Muscle layer of duodenum (tissue), 2 donors: ENCODE results near the gene TSPAN4.
A peak's percentile ranks its signal among the peaks of the same experiment; 100 is the strongest.

Experiments used
- H3K27ac ChIP-seq: one replicate; pipeline ENCODE4 v1.7.0; 2013; ENCODE audit warnings: mild to moderate bottlenecking, low read length
- H3K27me3 ChIP-seq: one replicate; pipeline ENCODE4 v1.7.0; 2013; ENCODE audit warnings: low read depth, mild to moderate bottlenecking, control low read depth, low read length
- H3K36me3 ChIP-seq, 2 donors: one replicate each; pipeline ENCODE4 v1.7.0; 2013; ENCODE audit warnings: low read length in 2 of 2, control low read depth in 1 of 2, mild to moderate bottlenecking in 1 of 2; ENCODE audit not compliant: insufficient read depth in 2 of 2, control insufficient read depth in 1 of 2
- H3K4me1 ChIP-seq, 2 donors: one replicate each; pipeline ENCODE4 v1.7.0; 2013; ENCODE audit warnings: low read length in 2 of 2, mild to moderate bottlenecking in 2 of 2, control low read depth in 1 of 2, moderate library complexity in 1 of 2; ENCODE audit not compliant: insufficient read depth in 2 of 2, control insufficient read depth in 1 of 2
- H3K4me3 ChIP-seq, 2 donors: one replicate each; pipeline ENCODE4 v1.7.0; 2013; ENCODE audit warnings: low read length in 2 of 2, low read depth in 1 of 2, mild to moderate bottlenecking in 1 of 2
- H3K9me3 ChIP-seq, 2 donors: one replicate each; pipeline ENCODE4 v1.7.0; 2013; ENCODE audit warnings: low read length in 2 of 2, control low read depth in 1 of 2, mild to moderate bottlenecking in 1 of 2; ENCODE audit not compliant: control insufficient read depth in 1 of 2
- donor health status: healthy.

TSPAN4 gene

GRCh38 chr11:859394-860131, 16.9 kb downstream of the TSPAN4 start:
- no peaks in the 10 kb centered on the region for H3K27me3 ChIP-seq
- H3K36me3 ChIP-seq = peaks cover 0 to 17% of the 10 kb centered on the region in 2 donors
- no peak overlapping the region for H3K27ac ChIP-seq
- H3K9me3 ChIP-seq = no peaks in the 10 kb centered on the region
- H3K4me1 ChIP-seq = peaks cover 0 to 22% of the 10 kb centered on the region in 2 donors
- H3K4me3 ChIP-seq = peak overlapping the region in 1 of 2 donors; percentile 61

- H3K4me3 ChIP-seq = peak overlapping the region in 1 of 2 donors; percentile 61
- no peaks in the 10 kb centered on the region for H3K9me3 ChIP-seq
- H3K27me3 ChIP-seq = no peaks in the 10 kb centered on the region
- H3K36me3 ChIP-seq = peaks cover 0 to 25% of the 10 kb centered on the region in 2 donors
- peaks cover 0 to 22% of the 10 kb centered on the region in 2 donors for H3K4me1 ChIP-seq
- H3K27ac ChIP-seq = no peak overlapping the region
Measured at GRCh38 chr11:860234-861104, 17.8 kb downstream of the TSPAN4 start.

GRCh38 chr11:861105-861479, 18.4 kb downstream of the TSPAN4 start:
- H3K4me1 ChIP-seq = peaks cover 0 to 22% of the 10 kb centered on the region in 2 donors
- no peak overlapping the region for H3K27ac ChIP-seq
- H3K4me3 ChIP-seq = no peak overlapping the region
- no peaks in the 10 kb centered on the region for H3K9me3 ChIP-seq
- H3K36me3 ChIP-seq = peaks cover 0 to 31% of the 10 kb centered on the region in 2 donors
- H3K27me3 ChIP-seq = no peaks in the 10 kb centered on the region

- H3K4me1 ChIP-seq = peaks cover 0 to 22% of the 10 kb centered on the region in 2 donors
- no peak overlapping the region for H3K27ac ChIP-seq
- peaks cover 0 to 42% of the 10 kb centered on the region in 2 donors for H3K36me3 ChIP-seq
- H3K9me3 ChIP-seq = no peaks in the 10 kb centered on the region
- H3K27me3 ChIP-seq = no peaks in the 10 kb centered on the region
- no peak overlapping the region for H3K4me3 ChIP-seq
Measured at GRCh38 chr11:862081-862661, 19.5 kb downstream of the TSPAN4 start.

- H3K36me3 ChIP-seq = peaks cover 0 to 45% of the 10 kb centered on the region in 2 donors
- no peaks in the 10 kb centered on the region for H3K9me3 ChIP-seq
- H3K4me3 ChIP-seq = no peak overlapping the region
- no peaks in the 10 kb centered on the region for H3K27me3 ChIP-seq
- H3K4me1 ChIP-seq = peaks cover 0 to 22% of the 10 kb centered on the region in 2 donors
- H3K27ac ChIP-seq = no peak overlapping the region
Measured at GRCh38 chr11:862696-863022, 20.0 kb downstream of the TSPAN4 start.

- Histone ChIP-seq H3K27me3 (no peaks in the 10 kb centered on the region), H3K4me1 (peaks cover 0 to 22% of the 10 kb centered on the region in 2 donors), H3K36me3 (peaks cover 0 to 51% of the 10 kb centered on the region in 2 donors), H3K9me3 (no peaks in the 10 kb centered on the region), H3K4me3 (no peak overlapping the region), H3K27ac (no peak overlapping the region)
Measured at GRCh38 chr11:863023-863909, 20.6 kb downstream of the TSPAN4 start.

GRCh38 chr11:863910-864827, 21.5 kb downstream of the TSPAN4 start:
- peaks cover 0 to 58% of the 10 kb centered on the region in 2 donors for H3K36me3 ChIP-seq
- no peaks in the 10 kb centered on the region for H3K9me3 ChIP-seq
- no peak overlapping the region for H3K4me3 ChIP-seq
- no peaks in the 10 kb centered on the region for H3K27me3 ChIP-seq
- no peak overlapping the region for H3K27ac ChIP-seq
- peaks cover 0 to 17% of the 10 kb centered on the region in 2 donors for H3K4me1 ChIP-seq

GRCh38 chr11:864898-865297, 22.2 kb downstream of the TSPAN4 start:
- no peak overlapping the region for H3K27ac ChIP-seq
- peaks cover 0 to 62% of the 10 kb centered on the region in 2 donors for H3K36me3 ChIP-seq
- H3K4me3 ChIP-seq = no peak overlapping the region
- peaks cover 0 to 9% of the 10 kb centered on the region in 2 donors for H3K4me1 ChIP-seq
- no peaks in the 10 kb centered on the region for H3K9me3 ChIP-seq
- no peaks in the 10 kb centered on the region for H3K27me3 ChIP-seq

GRCh38 chr11:865462-866430, 23.1 kb downstream of the TSPAN4 start:
- Histone ChIP-seq H3K27me3 (no peaks in the 10 kb centered on the region), H3K4me1 (peaks cover 0 to under 1% of the 10 kb centered on the region in 2 donors), H3K27ac (no peak overlapping the region), H3K4me3 (no peak overlapping the region), H3K9me3 (no peaks in the 10 kb centered on the region), H3K36me3 (peaks cover 0 to 62% of the 10 kb centered on the region in 2 donors)
